ENCODE results near the gene DCPS.

The DCPS gene

GRCh38 chr11:126335463-126335760 is 31.6 kb downstream of the DCPS start:
- Histone ChIP-seq H2AFZ (ENCODE audit: low read depth, low read length) (no peak overlapping the region), H3K4me1 (ENCODE audit: insufficient read depth, low read length) (peaks cover 9% of the 10 kb centered on the region), H3K36me3 (ENCODE audit: insufficient read depth, low read length) (peaks cover 8% of the 10 kb centered on the region), H3K4me3 (ENCODE audit: low read length) (no peak overlapping the region), H3K9me3 (ENCODE audit: low read length) (no peaks in the 10 kb centered on the region), H3K27me3 (ENCODE audit: insufficient read depth, low read length) (no peaks in the 10 kb centered on the region)

DNA sequence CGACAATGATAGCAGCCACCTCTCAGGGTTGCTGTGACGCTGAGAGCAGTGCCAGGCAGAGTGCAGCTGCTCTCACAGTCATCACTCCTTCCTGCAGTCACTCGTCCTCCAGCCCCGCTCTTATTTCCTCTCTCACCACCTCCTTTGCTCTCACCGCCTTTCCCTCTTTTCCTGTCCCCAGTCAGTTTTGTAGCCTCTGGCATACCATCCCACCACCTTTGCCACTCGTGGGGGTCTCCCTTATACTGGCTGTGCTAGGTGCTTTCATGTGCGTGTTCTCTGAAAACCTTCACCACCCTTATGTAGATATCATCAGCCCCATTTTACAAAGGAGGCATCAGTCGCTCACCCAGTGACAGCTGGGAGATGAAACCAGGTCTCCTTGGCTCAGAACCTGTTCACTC is 32.3 kb downstream of the DCPS start:
- Histone ChIP-seq H2AFZ (ENCODE audit: low read depth, low read length) (no peak overlapping the region), H3K27me3 (ENCODE audit: insufficient read depth, low read length) (no peaks in the 10 kb centered on the region), H3K4me1 (ENCODE audit: insufficient read depth, low read length) (peaks cover 9% of the 10 kb centered on the region), H3K4me3 (ENCODE audit: low read length) (no peak overlapping the region), H3K9me3 (ENCODE audit: low read length) (no peaks in the 10 kb centered on the region), H3K36me3 (ENCODE audit: insufficient read depth, low read length) (peaks cover 8% of the 10 kb centered on the region)

- H3K27me3 ChIP-seq (ENCODE audit: insufficient read depth, low read length): no peaks in the 10 kb centered on the region
- no peak overlapping the region for H3K4me3 ChIP-seq (ENCODE audit: low read length)
- peaks cover 4% of the 10 kb centered on the region for H3K36me3 ChIP-seq (ENCODE audit: insufficient read depth, low read length)
- no peaks in the 10 kb centered on the region for H3K9me3 ChIP-seq (ENCODE audit: low read length)
- peaks cover 9% of the 10 kb centered on the region for H3K4me1 ChIP-seq (ENCODE audit: insufficient read depth, low read length)
- H2AFZ ChIP-seq (ENCODE audit: low read depth, low read length): no peak overlapping the region
These were observed 32.8 kb downstream of the DCPS start for GRCh38 chr11:126336671-126337101.

DNA sequence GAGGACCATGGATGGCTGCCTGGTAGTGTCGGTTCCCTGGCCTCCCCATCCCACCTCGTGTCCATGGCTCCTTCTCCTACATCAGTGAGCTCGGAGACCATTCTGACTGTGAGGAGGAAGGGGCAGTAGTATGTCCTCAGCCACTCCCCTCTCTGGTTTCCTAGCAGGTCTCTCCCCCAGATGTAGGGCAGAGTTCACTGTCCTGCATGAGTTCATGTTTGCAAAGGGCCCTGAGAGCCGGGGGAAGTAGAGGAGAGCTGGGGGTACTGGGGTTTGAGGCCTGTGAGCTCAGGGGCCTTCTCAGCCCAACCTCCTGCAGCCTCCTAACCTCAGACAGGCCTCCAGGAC is 33.2 kb downstream of the DCPS start:
- Histone ChIP-seq H3K9me3 (ENCODE audit: low read length) (no peaks in the 10 kb centered on the region), H3K27me3 (ENCODE audit: insufficient read depth, low read length) (no peaks in the 10 kb centered on the region), H3K4me1 (ENCODE audit: insufficient read depth, low read length) (peaks cover 9% of the 10 kb centered on the region), H2AFZ (ENCODE audit: low read depth, low read length) (no peak overlapping the region), H3K4me3 (ENCODE audit: low read length) (no peak overlapping the region), H3K36me3 (ENCODE audit: insufficient read depth, low read length) (peaks cover 4% of the 10 kb centered on the region)

GRCh38 chr11:126337474-126338241 is 33.8 kb downstream of the DCPS start:
- no peaks in the 10 kb centered on the region for H3K9me3 ChIP-seq (ENCODE audit: low read length)
- H3K4me3 ChIP-seq (ENCODE audit: low read length): no peak overlapping the region
- no peaks in the 10 kb centered on the region for H3K27me3 ChIP-seq (ENCODE audit: insufficient read depth, low read length)
- H3K4me1 ChIP-seq (ENCODE audit: insufficient read depth, low read length): peaks cover 9% of the 10 kb centered on the region
- H3K36me3 ChIP-seq (ENCODE audit: insufficient read depth, low read length): peaks cover 4% of the 10 kb centered on the region
- H2AFZ ChIP-seq (ENCODE audit: low read depth, low read length): no peak overlapping the region

DNA sequence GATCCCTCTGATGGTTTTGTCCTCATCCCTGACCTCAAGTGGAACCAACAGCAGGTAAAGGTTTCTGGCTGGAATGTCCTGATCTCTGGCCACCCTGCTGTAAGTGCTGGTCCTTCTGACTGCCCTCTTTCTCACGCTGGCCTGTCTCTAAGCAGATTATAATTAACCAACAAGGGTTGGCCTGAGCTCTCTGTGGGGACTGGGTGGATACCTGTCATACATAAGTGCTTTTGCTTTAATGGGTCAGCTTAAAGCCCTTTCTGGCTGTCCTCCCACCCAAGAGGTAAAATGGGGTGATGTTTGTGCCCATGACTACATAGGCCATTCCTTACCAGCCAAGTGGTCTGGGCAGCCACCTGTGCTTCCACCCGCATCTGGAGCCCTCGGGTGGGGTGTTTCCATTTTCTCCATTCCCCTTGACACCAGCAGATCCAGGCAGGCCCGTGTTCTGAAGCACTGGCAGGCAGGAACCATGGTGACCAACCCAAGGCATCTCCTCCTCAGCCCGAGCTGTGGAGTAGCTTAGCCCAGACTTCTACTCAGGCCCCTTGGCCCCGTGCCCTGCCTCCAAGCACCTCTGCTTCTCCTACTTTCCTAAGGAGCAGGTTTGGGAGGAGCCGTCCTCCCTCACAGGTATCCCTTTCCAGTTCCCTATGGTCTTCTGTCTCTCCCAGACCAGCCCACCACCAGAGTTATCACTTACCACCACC is 34.6 kb downstream of the DCPS start:
- Histone ChIP-seq H3K9me3 (ENCODE audit: low read length) (no peaks in the 10 kb centered on the region), H3K4me3 (ENCODE audit: low read length) (no peak overlapping the region), H2AFZ (ENCODE audit: low read depth, low read length) (no peak overlapping the region), H3K27me3 (ENCODE audit: insufficient read depth, low read length) (no peaks in the 10 kb centered on the region), H3K36me3 (ENCODE audit: insufficient read depth, low read length) (peaks cover 4% of the 10 kb centered on the region), H3K4me1 (ENCODE audit: insufficient read depth, low read length) (peaks cover 9% of the 10 kb centered on the region)

- no peaks in the 10 kb centered on the region for H3K27me3 ChIP-seq (ENCODE audit: insufficient read depth, low read length)
- peaks cover 6% of the 10 kb centered on the region for H3K36me3 ChIP-seq (ENCODE audit: insufficient read depth, low read length)
- no peaks in the 10 kb centered on the region for H3K9me3 ChIP-seq (ENCODE audit: low read length)
- H3K4me1 ChIP-seq (ENCODE audit: insufficient read depth, low read length): peaks cover 9% of the 10 kb centered on the region
- H2AFZ ChIP-seq (ENCODE audit: low read depth, low read length): no peak overlapping the region
- no peak overlapping the region for H3K4me3 ChIP-seq (ENCODE audit: low read length)
These were observed 35.4 kb downstream of the DCPS start for GRCh38 chr11:126339073-126339862.

- Histone ChIP-seq H3K4me1 (ENCODE audit: insufficient read depth, low read length) (peaks cover 9% of the 10 kb centered on the region), H3K9me3 (ENCODE audit: low read length) (no peaks in the 10 kb centered on the region), H2AFZ (ENCODE audit: low read depth, low read length) (no peak overlapping the region), H3K36me3 (ENCODE audit: insufficient read depth, low read length) (peaks cover 8% of the 10 kb centered on the region), H3K27me3 (ENCODE audit: insufficient read depth, low read length) (no peaks in the 10 kb centered on the region), H3K4me3 (ENCODE audit: low read length) (no peak overlapping the region)
These were observed 36.1 kb downstream of the DCPS start for GRCh38 chr11:126339863-126340434.

- Histone ChIP-seq H3K4me3 (ENCODE audit: low read length) (no peak overlapping the region), H2AFZ (ENCODE audit: low read depth, low read length) (no peak overlapping the region), H3K36me3 (ENCODE audit: insufficient read depth, low read length) (peaks cover 14% of the 10 kb centered on the region), H3K9me3 (ENCODE audit: low read length) (no peaks in the 10 kb centered on the region), H3K4me1 (ENCODE audit: insufficient read depth, low read length) (peaks cover 9% of the 10 kb centered on the region), H3K27me3 (ENCODE audit: insufficient read depth, low read length) (no peaks in the 10 kb centered on the region)
These were observed 37.2 kb downstream of the DCPS start for GRCh38 chr11:126340960-126341606.

DNA sequence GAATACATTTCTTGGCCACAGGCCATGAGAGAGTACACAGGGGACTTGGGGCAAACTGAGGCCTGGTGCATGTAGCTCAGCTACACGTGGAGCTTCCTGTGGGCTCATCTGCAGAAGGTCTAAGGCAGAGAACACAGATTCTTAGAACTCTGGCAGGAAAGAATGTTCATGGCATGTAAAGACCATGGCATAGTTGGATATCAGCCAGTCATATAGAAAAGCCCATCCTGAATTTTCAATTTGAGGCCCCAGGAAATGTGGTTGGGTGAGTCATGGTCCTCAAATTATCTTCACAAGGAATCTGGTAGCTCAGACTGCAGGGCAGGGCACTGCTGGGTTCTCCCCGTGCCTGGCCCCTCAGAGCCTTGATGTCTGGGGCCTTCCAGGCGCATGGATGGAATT is 37.9 kb downstream of the DCPS start:
- Histone ChIP-seq H3K9me3 (ENCODE audit: low read length) (no peaks in the 10 kb centered on the region), H3K27me3 (ENCODE audit: insufficient read depth, low read length) (no peaks in the 10 kb centered on the region), H3K4me3 (ENCODE audit: low read length) (no peak overlapping the region), H3K4me1 (ENCODE audit: insufficient read depth, low read length) (peaks cover 6% of the 10 kb centered on the region), H2AFZ (ENCODE audit: low read depth, low read length) (no peak overlapping the region), H3K36me3 (ENCODE audit: insufficient read depth, low read length) (peaks cover 19% of the 10 kb centered on the region)

- Histone ChIP-seq H2AFZ (ENCODE audit: low read depth, low read length) (no peak overlapping the region), H3K9me3 (ENCODE audit: low read length) (no peaks in the 10 kb centered on the region), H3K27me3 (ENCODE audit: insufficient read depth, low read length) (no peaks in the 10 kb centered on the region), H3K4me3 (ENCODE audit: low read length) (no peak overlapping the region), H3K36me3 (ENCODE audit: insufficient read depth, low read length) (peaks cover 20% of the 10 kb centered on the region), H3K4me1 (ENCODE audit: insufficient read depth, low read length) (peaks cover 6% of the 10 kb centered on the region)
These were observed 39.2 kb downstream of the DCPS start for GRCh38 chr11:126343051-126343450.

- H3K4me3 ChIP-seq (ENCODE audit: low read length): no peak overlapping the region
- peaks cover 20% of the 10 kb centered on the region for H3K36me3 ChIP-seq (ENCODE audit: insufficient read depth, low read length)
- no peak overlapping the region for H2AFZ ChIP-seq (ENCODE audit: low read depth, low read length)
- no peaks in the 10 kb centered on the region for H3K9me3 ChIP-seq (ENCODE audit: low read length)
- no peaks in the 10 kb centered on the region for H3K27me3 ChIP-seq (ENCODE audit: insufficient read depth, low read length)
- H3K4me1 ChIP-seq (ENCODE audit: insufficient read depth, low read length): peaks cover 6% of the 10 kb centered on the region
These were observed 40.6 kb downstream of the DCPS start for GRCh38 chr11:126344141-126345080.
